ENCODE data around the gene CCT8.

DNA sequence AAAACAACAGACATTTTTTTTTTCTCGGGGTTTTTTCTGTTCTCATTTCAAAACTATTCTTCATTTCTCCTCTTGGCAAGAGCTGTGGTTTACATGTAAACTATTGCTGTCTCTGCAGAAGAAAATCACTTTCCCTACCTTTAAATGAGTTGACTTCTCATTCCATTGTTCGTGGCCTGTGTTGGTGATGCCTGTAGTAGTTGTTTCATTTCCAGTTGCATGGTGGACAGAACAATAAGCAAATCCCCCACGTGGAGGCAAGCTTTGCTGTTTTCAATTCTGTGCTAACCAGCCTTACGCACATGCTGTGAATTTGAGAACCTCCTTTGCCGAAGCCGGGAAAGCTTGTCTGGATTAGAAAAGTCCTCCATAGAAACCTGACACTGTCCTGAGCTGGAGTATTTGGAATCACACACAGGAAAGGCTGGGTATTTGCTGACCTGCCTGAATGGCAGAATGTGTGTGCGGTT, 30.8 kb upstream of the CCT8 start:
- TF ChIP-seq, protein P1, sequence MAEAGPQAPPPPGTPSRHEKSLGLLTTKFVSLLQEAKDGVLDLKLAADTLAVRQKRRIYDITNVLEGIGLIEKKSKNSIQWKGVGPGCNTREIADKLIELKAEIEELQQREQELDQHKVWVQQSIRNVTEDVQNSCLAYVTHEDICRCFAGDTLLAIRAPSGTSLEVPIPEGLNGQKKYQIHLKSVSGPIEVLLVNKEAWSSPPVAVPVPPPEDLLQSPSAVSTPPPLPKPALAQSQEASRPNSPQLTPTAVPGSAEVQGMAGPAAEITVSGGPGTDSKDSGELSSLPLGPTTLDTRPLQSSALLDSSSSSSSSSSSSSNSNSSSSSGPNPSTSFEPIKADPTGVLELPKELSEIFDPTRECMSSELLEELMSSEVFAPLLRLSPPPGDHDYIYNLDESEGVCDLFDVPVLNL (IDR thresholded peaks at IDR 0.05; ENCODE audit: low read depth, low read length) = no peak
- TF ChIP-seq EP300 (IDR thresholded peaks at IDR 0.05; ENCODE audit: borderline replicate concordance in 1 of 2, control insufficient read depth in 1 of 2, low read depth in 2 of 2, low read length in 2 of 2) = no peak
- TF ChIP-seq, protein P2, sequence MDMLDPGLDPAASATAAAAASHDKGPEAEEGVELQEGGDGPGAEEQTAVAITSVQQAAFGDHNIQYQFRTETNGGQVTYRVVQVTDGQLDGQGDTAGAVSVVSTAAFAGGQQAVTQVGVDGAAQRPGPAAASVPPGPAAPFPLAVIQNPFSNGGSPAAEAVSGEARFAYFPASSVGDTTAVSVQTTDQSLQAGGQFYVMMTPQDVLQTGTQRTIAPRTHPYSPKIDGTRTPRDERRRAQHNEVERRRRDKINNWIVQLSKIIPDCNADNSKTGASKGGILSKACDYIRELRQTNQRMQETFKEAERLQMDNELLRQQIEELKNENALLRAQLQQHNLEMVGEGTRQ (IDR thresholded peaks at IDR 0.05; ENCODE audit: borderline replicate concordance, low read depth, low read length) = no peak
- TF ChIP-seq, protein P3, sequence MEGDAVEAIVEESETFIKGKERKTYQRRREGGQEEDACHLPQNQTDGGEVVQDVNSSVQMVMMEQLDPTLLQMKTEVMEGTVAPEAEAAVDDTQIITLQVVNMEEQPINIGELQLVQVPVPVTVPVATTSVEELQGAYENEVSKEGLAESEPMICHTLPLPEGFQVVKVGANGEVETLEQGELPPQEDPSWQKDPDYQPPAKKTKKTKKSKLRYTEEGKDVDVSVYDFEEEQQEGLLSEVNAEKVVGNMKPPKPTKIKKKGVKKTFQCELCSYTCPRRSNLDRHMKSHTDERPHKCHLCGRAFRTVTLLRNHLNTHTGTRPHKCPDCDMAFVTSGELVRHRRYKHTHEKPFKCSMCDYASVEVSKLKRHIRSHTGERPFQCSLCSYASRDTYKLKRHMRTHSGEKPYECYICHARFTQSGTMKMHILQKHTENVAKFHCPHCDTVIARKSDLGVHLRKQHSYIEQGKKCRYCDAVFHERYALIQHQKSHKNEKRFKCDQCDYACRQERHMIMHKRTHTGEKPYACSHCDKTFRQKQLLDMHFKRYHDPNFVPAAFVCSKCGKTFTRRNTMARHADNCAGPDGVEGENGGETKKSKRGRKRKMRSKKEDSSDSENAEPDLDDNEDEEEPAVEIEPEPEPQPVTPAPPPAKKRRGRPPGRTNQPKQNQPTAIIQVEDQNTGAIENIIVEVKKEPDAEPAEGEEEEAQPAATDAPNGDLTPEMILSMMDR (IDR thresholded peaks at IDR 0.05 in 2 of 3, conservative IDR thresholded peaks at IDR 0.05 in 1 of 3; ENCODE audit: control insufficient read depth in 2 of 3, extremely low read depth in 1 of 3, insufficient read depth in 1 of 3, low read depth in 3 of 3, low read length in 3 of 3) = no peak; a peak in 1 of 6 replicates
- no peak for TF ChIP-seq POLR2A (IDR thresholded peaks at IDR 0.05; ENCODE audit: low read depth, low read length)
- TF ChIP-seq MAX (IDR thresholded peaks at IDR 0.05; ENCODE audit: low read depth, low read length) = no peak
- TF ChIP-seq REST (IDR thresholded peaks at IDR 0.05; ENCODE audit: low read depth, low read length) = no peak
